GM06990 (cell line): ENCODE measurements around the gene AMOTL2.

Experiments
- DNase-seq: peaks from one replicate; pipeline ENCODE4 v3.0.0-alpha.2; 2011; ENCODE audit not compliant: insufficient read length; ENCODE audit errors: extremely low read depth
- H3K27me3 ChIP-seq: replicated peaks from 2 replicates; pipeline ENCODE4 v1.6.0; 2011; ENCODE audit warnings: low read length; ENCODE audit not compliant: control insufficient read depth, insufficient read depth
- H3K36me3 ChIP-seq: 2 replicates; pipeline ENCODE4 v1.5.1; 2011; ENCODE audit warnings: low read length; ENCODE audit not compliant: control insufficient read depth, insufficient read depth
- H3K4me3 ChIP-seq: replicated peaks from 2 replicates; pipeline ENCODE4 v1.5.1; 2011; ENCODE audit warnings: low read depth, mild to moderate bottlenecking, control low read depth, low read length
- TF ChIP-seq, protein P1 (sequence below): IDR thresholded peaks from 2 replicates; pipeline ENCODE4 v1.5.1; 2011; ENCODE audit warnings: low read length, control low read depth, mild to moderate bottlenecking, inconsistent platforms; ENCODE audit not compliant: insufficient read depth, poor library complexity, severe bottlenecking

The AMOTL2 gene

GRCh38 chr3:134339913-134340312, 34.3 kb downstream of the AMOTL2 start:
- no peak for DNase-seq
- H3K4me3 ChIP-seq: no peak overlapping the region
- TF ChIP-seq, protein P1, sequence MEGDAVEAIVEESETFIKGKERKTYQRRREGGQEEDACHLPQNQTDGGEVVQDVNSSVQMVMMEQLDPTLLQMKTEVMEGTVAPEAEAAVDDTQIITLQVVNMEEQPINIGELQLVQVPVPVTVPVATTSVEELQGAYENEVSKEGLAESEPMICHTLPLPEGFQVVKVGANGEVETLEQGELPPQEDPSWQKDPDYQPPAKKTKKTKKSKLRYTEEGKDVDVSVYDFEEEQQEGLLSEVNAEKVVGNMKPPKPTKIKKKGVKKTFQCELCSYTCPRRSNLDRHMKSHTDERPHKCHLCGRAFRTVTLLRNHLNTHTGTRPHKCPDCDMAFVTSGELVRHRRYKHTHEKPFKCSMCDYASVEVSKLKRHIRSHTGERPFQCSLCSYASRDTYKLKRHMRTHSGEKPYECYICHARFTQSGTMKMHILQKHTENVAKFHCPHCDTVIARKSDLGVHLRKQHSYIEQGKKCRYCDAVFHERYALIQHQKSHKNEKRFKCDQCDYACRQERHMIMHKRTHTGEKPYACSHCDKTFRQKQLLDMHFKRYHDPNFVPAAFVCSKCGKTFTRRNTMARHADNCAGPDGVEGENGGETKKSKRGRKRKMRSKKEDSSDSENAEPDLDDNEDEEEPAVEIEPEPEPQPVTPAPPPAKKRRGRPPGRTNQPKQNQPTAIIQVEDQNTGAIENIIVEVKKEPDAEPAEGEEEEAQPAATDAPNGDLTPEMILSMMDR: no peak
- H3K36me3 ChIP-seq: no peaks in the 10 kb centered on the region
- no peaks in the 10 kb centered on the region for H3K27me3 ChIP-seq

DNA sequence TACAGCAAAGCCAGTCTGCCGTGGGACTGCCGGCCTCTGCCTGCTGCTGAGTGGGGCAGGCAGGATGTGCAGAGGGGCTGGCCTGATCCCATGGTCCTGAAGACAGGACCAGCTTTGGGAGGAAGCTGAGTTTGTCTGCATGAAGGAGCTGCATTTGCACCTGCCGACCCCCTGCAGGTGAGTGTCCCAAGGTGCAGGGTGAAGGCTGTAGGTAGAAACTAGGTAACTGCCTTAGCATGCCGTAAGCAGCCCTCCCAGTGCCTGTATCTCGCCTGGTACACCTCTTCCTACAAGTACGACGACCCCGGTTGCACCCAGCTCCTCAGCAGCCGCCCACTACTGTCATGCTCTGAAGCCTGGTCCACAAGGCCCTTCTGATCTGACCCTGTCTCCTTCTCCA, 34.9 kb downstream of the AMOTL2 start:
- DNase-seq: no peak
- Histone ChIP-seq H3K4me3 (no peak overlapping the region), H3K27me3 (no peaks in the 10 kb centered on the region), H3K36me3 (no peaks in the 10 kb centered on the region)
- TF ChIP-seq, protein P1: no peak

DNA sequence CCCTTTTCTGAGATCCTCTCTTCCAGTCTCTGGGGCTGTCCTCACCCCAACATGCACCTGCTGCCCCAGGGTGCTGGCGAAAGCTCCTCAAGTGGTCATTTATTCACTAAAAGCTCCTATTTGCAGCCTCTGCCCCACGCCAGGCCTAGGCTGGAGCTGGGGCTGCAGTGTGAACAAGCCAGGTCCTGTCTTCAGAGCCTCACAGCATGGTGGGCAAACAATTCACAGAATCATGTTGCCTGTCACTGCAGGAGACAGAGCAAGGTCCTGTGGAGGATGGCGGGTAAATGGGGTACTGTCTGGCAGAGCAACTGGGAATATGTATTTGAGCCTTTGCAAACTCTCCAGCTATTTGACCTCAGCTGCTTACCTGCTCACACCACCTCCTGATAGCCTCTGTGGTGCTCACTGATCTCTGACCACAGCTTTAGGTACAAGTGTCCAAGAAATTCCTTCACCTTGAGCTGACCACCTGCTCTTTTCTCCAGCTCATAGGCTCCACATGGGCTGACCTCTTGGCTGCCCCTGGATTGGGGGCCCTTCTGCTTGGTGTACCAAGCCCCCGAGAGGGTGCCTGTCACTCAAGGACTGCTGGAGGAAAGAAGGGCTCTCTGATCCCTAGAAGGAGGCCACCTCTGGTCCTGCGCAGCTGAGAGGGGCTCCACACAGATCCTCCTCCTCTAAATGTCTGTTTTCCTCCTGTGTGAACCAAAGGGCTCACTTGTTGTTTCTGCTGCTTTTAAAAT, 35.6 kb downstream of the AMOTL2 start:
- no peak overlapping the region for H3K4me3 ChIP-seq
- TF ChIP-seq, protein P1: no peak
- DNase-seq: no peak

DNA sequence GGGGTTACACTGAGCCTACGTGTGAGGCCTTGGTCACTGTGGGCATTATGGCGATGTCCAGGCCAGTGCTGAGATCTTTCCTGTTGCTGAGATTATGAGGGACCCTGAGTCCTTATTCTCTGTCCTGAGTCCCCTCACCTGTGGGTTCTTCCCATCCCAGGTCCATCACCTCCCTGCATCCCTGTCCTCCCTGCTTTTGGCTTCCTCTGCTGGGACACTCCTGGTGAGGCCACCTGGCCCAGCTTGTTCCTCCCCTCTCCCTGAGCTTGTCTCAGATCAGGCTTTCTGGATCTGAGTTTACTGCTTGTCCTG, 36.1 kb downstream of the AMOTL2 start:
- H3K4me3 ChIP-seq: no peak overlapping the region
- no peaks in the 10 kb centered on the region for H3K36me3 ChIP-seq
- TF ChIP-seq, protein P1: no peak
- no peaks in the 10 kb centered on the region for H3K27me3 ChIP-seq
- no peak for DNase-seq

More for the DNA sequence above, 35.6 kb downstream of the AMOTL2 start:
- H3K36me3 ChIP-seq: no peaks in the 10 kb centered on the region
- no peaks in the 10 kb centered on the region for H3K27me3 ChIP-seq

DNA sequence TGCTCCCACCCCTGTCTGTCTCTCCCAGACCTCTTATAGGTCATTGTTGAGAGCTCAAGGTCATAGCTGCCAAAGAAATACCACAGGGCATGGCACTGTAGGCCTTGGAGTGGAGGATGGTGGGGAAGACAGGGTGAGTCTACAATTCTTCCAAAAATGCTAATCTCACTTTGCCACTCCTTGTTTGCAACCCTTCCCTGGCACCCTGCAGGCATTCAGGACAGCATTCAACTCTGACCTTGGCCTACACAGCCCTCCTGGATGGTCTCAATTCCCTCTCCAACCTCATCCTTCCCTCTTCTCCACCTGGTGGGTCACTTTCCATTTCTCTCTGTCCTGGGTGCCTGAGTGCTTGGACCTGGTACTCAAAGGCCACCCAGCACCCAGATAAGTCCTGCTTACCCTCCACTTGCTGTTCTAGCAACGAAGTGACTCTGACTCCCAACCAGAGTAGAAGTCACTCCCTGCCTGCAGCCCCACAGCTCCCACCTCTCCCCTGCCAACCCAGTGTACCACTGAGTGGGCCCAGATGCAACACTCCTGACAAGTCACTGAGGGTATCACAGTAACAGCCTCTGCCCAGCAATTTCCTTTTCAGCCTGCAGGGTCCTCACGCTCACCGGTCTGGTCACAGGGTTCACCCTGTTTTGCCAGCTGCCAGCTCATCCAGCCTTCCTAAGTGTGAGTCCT, 36.6 kb downstream of the AMOTL2 start:
- no peaks in the 10 kb centered on the region for H3K27me3 ChIP-seq
- no peak overlapping the region for H3K4me3 ChIP-seq
- TF ChIP-seq, protein P1: no peak
- no peak for DNase-seq
- H3K36me3 ChIP-seq: no peaks in the 10 kb centered on the region
